HL-60 (cell line): Measurements from ENCODE around the gene AIG1.

Source experiments
- DNase-seq, 2 experiments: peaks; one replicate each; pipeline ENCODE4 v3.0.0-alpha.2; 2010 to 2020; ENCODE audit warnings: low read depth in 1 of 2, low spot score in 1 of 2
- H3K27ac ChIP-seq: fragments of 250-450 bp; sonication (Bioruptor Pico); replicated peaks from 2 replicates; pipeline ENCODE4 v1.5.1; 2020; ENCODE audit warnings: mild to moderate bottlenecking, moderate library complexity
- H3K27me3 ChIP-seq: fragments of 250-450 bp; sonication (Bioruptor Pico); 2 replicates; pipeline ENCODE4 v1.5.1; 2021; ENCODE audit warnings: mild to moderate bottlenecking, moderate library complexity; ENCODE audit not compliant: insufficient read depth, poor library complexity, severe bottlenecking
- H3K4me3 ChIP-seq: replicated peaks from 2 replicates; pipeline ENCODE4 v1.5.1; 2011; ENCODE audit warnings: mild to moderate bottlenecking, control low read depth, low read length; ENCODE audit not compliant: insufficient read depth
- CTCF ChIP-seq: IDR thresholded peaks from one replicate; pipeline ENCODE4 v1.5.1; 2011; ENCODE audit warnings: low read length, control low read depth, inconsistent platforms; ENCODE audit not compliant: insufficient read depth
- GABPA ChIP-seq: IDR thresholded peaks from 2 replicates; pipeline ENCODE4 v1.6.1; 2012; ENCODE audit warnings: low read depth
- POLR2AphosphoS5 ChIP-seq: IDR thresholded peaks from 2 replicates; pipeline ENCODE4 v1.6.1; 2012; ENCODE audit warnings: low read depth
- REST ChIP-seq: IDR thresholded peaks from 2 replicates; pipeline ENCODE4 v1.6.1; 2012; ENCODE audit warnings: low read depth; ENCODE audit not compliant: insufficient replicate concordance
- SPI1 ChIP-seq: IDR thresholded peaks from 2 replicates; pipeline ENCODE4 v1.6.1; 2012; ENCODE audit warnings: low read depth, mild to moderate bottlenecking, borderline replicate concordance

Gene AIG1

GRCh38 chr6:143119260-143119659 lies 58.6 kb downstream of the AIG1 start:
- no peak overlapping the region for H3K27ac ChIP-seq

GRCh38 chr6:143123081-143123480 lies 62.4 kb downstream of the AIG1 start:
- no peak for TF ChIP-seq REST
- TF ChIP-seq POLR2AphosphoS5: no peak
- Histone ChIP-seq H3K27ac (no peak overlapping the region), H3K27me3 (no peaks in the 10 kb centered on the region), H3K4me3 (no peak overlapping the region)
- DNase-seq: no peak

More at GRCh38 chr6:143119260-143119659, 58.6 kb downstream of the AIG1 start:
- H3K4me3 ChIP-seq: no peak overlapping the region
- no peak for DNase-seq
- H3K27me3 ChIP-seq: no peaks in the 10 kb centered on the region
- TF ChIP-seq CTCF (no peak), GABPA (no peak)

GRCh38 chr6:143123941-143124340 lies 63.3 kb downstream of the AIG1 start:
- no peak for DNase-seq
- Histone ChIP-seq H3K27me3 (no peaks in the 10 kb centered on the region), H3K4me3 (no peak overlapping the region), H3K27ac (no peak overlapping the region)
- TF ChIP-seq POLR2AphosphoS5: no peak
- TF ChIP-seq REST: no peak
- TF ChIP-seq GABPA: no peak
- TF ChIP-seq SPI1: no peak
- no peak for TF ChIP-seq CTCF

GRCh38 chr6:143125455-143125854 lies 64.8 kb downstream of the AIG1 start:
- Histone ChIP-seq H3K4me3 (no peak overlapping the region), H3K27me3 (no peaks in the 10 kb centered on the region), H3K27ac (no peak overlapping the region)
- TF ChIP-seq POLR2AphosphoS5 (no peak), REST (no peak), SPI1 (no peak), GABPA (no peak), CTCF (no peak)
- no peak for DNase-seq
